Psoas muscle (tissue), 8 donors: Measurements from ENCODE around the gene SPECC1. TPM values are rescaled to one million over a fixed set of nuclear protein-coding genes. Genes with fewer than 3 reads are reported as not detected.

Experiments
- ATAC-seq, 4 donors: fragments of 200-7000 bp; cut with Tn5 transposase; one replicate each; pipeline ENCODE4 v1.9.1; 2020; ENCODE audit warnings: moderate library complexity in 3 of 4, mild to moderate bottlenecking in 2 of 4
- DNase-seq, 2 donors: peaks; one replicate each; pipeline ENCODE4 v3.0.0-alpha.2; 2020
- H3K27ac ChIP-seq: fragments of 200-600 bp; one replicate; pipeline ENCODE4 v1.8.0; 2022
- H3K27me3 ChIP-seq, 3 donors: fragments of 200-600 bp in 1 of 3; one replicate each; pipeline versions ENCODE4 v1.6.1 to v1.8.0; 2013 to 2022; ENCODE audit warnings: low read length in 2 of 3, mild to moderate bottlenecking in 2 of 3, moderate library complexity in 1 of 3; ENCODE audit not compliant: insufficient read depth in 3 of 3
- H3K36me3 ChIP-seq, 2 donors: fragments of 200-600 bp in 1 of 2; one replicate each; pipeline versions ENCODE4 v1.6.1 to v1.8.0; 2013 to 2022; ENCODE audit warnings: low read depth in 1 of 2, mild to moderate bottlenecking in 1 of 2, moderate library complexity in 1 of 2; ENCODE audit not compliant: insufficient read depth in 1 of 2
- H3K4me1 ChIP-seq: fragments of 200-600 bp; one replicate; pipeline ENCODE4 v1.8.0; 2022
- H3K4me3 ChIP-seq: fragments of 200-600 bp; one replicate; pipeline ENCODE4 v1.8.0; 2022; ENCODE audit warnings: mild to moderate bottlenecking
- H3K9me3 ChIP-seq: fragments of 200-600 bp; one replicate; pipeline ENCODE4 v1.8.0; 2022
- WGBS, 3 donors: extraction: QIAGEN DNeasy Blood & Tissue Kit; methylation state at CpG; one replicate each; pipeline versions ENCODE4 v1.1.6 to v1.1.7; 2013; 5-methylcytosine and 5-hydroxymethylcytosine counted together
- intact Hi-C, 2 donors: fragments of 100-400 bp; cut with DNase I; formaldehyde crosslinking; loops; one replicate each; pipeline versions ENCODE4 v1.11.0 to v1.14.2; 2022
- polyA plus RNA-seq, 3 donors: library from polyadenylated mRNA; stranded (reverse); fragments of 200-250 nt; gene quantifications; one replicate each; pipeline ENCODE4 v1.2.3, GENCODE V29; 2013
- total RNA-seq, 4 donors: library from RNA; stranded (reverse); fragmentation: NEBNext Ultra II Directional in 2 of 4; extraction: Animal tissue kit (Norgen Biotek cat#: 25700) in 2 of 4; gene quantifications; one replicate each; pipeline versions ENCODE4 v1.2.1 to v1.2.4, GENCODE V29; 2021 to 2023
- TF ChIP-seq, protein P1 (sequence below): fragments of 200-600 bp; IDR thresholded peaks from one replicate; pipeline ENCODE4 v1.8.0; 2022; ENCODE audit warnings: antibody characterized with exemption
- donor health status: healthy with polysubstance abuse.
- donor health status: DM: no; HTN: no; CAD: no; lungs with moderate emphysema.
- donor health status: Bipolar disorder and iron deficiency.
- donor health status: healthy.
- donor health status: DM: yes; HTN: yes; CAD: no.
- donor health status: DM: no; HTN: no; CAD: no.
- donor health status: DM: no; HTN: no; CAD: no.
- donor health status: DM: yes; HTN: yes; CAD: no.

The SPECC1 gene
- total and polyA plus RNA-seq, 7 donors = 2.0 to 11.3 (median 4.7) TPM

DNA sequence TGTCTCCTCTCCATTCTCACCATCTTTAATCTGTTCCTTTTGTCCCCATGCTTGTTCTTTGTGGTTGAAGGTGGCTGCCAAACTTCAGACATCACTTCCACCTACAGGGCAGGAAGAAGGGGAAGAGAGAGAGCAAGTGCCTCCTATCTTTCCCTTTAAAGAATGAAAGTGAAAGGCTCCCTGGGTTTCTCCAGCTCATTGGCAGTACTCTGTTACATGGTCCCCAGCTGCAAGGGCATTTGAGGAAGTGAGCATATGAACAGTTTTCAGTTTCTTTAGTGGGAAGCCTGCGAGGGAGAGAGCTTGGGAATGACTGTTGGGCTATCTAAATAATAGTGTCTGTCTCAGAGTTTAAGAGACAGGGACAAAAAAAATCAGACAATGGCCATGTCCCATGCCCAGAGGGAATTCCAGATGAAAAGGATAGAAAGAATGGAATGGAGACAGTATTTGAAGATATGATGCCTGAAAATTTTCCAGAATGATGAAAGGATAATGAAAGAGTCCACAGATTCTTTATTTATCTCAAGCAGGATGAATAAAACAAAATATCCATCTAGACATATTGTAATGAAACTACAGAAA is 298.3 kb downstream of the SPECC1 start:
- TF ChIP-seq, protein P1, sequence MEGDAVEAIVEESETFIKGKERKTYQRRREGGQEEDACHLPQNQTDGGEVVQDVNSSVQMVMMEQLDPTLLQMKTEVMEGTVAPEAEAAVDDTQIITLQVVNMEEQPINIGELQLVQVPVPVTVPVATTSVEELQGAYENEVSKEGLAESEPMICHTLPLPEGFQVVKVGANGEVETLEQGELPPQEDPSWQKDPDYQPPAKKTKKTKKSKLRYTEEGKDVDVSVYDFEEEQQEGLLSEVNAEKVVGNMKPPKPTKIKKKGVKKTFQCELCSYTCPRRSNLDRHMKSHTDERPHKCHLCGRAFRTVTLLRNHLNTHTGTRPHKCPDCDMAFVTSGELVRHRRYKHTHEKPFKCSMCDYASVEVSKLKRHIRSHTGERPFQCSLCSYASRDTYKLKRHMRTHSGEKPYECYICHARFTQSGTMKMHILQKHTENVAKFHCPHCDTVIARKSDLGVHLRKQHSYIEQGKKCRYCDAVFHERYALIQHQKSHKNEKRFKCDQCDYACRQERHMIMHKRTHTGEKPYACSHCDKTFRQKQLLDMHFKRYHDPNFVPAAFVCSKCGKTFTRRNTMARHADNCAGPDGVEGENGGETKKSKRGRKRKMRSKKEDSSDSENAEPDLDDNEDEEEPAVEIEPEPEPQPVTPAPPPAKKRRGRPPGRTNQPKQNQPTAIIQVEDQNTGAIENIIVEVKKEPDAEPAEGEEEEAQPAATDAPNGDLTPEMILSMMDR = no peak
- Histone ChIP-seq H3K9me3 (peaks cover 16% of the 10 kb centered on the region), H3K4me3 (no peak overlapping the region), H3K27ac (no peak overlapping the region), H3K27me3 (no peaks in the 10 kb centered on the region), H3K36me3 (no peaks in the 10 kb centered on the region), H3K4me1 (no peaks in the 10 kb centered on the region)
- no peak for ATAC-seq
- DNase-seq = no peak
- intact Hi-C loops = no loop called here
- 93 to 97% (median 96%) methylated on average over 1 of the region's 1 CpG for WGBS, 3 donors

DNA sequence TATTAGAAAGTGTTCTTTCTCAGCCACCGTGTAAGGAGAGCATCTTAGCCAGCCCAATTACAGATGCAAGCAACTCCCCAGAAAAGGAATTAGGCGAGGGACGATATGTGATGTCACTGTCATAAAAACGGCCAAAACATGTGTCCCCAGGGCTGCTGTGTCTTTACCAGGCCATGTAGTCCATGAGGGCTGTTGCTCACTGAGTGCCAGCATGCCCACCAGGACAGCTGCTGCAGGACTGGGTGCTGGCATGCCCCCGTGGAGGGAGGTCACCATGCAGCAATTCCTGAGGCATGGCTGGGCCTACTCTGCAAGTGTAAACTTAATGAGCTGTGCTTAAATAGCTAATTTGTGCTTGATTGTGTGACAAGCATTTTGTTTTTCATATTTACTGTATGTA is 301.3 kb downstream of the SPECC1 start:
- 33 to 48% (median 38%) methylated on average over 5 of the region's 5 CpGs for WGBS, 3 donors
- no peak for ATAC-seq
- intact Hi-C loops = loop anchor here in 1 of 2 donors (5.0 to 10.0 kb wide), 2 partner anchors 78 to 186 kb away; no protein-coding TSS in a partner anchor
- TF ChIP-seq, protein P1 = no peak
- Histone ChIP-seq H3K27me3 (no peaks in the 10 kb centered on the region), H3K36me3 (no peaks in the 10 kb centered on the region), H3K9me3 (peaks cover 16% of the 10 kb centered on the region), H3K27ac (no peak overlapping the region), H3K4me1 (no peaks in the 10 kb centered on the region), H3K4me3 (no peak overlapping the region)
- no peak for DNase-seq

DNA sequence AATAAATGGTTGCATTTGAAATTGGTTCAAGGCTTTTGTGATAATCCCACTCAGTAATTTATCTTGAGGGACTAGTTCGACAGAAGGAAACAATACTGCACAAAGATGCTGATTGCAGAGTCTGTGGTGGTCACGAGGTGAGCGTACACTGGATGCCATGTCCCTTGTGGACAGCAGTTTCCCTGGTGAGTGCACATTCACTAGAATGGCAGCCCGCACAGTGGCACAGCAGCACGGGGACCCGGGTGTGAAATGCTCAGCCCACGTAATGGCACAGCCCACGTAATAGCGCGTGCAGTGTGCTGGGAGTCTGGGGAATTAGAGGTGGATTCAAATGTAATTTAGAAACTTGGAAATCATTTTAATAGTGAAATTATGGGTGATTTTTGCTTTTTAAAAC is 304.1 kb downstream of the SPECC1 start:
- H3K9me3 ChIP-seq = no peaks in the 10 kb centered on the region
- 79 to 82% (median 81%) methylated on average over 10 of the region's 10 CpGs for WGBS, 3 donors
- no peaks in the 10 kb centered on the region for H3K27me3 ChIP-seq
- H3K4me3 ChIP-seq = no peak overlapping the region
- H3K4me1 ChIP-seq = no peaks in the 10 kb centered on the region
- H3K27ac ChIP-seq = no peak overlapping the region
- ATAC-seq (no peak), DNase-seq (no peak)
- no peaks in the 10 kb centered on the region for H3K36me3 ChIP-seq
- intact Hi-C loops = loop anchor here in 1 of 2 donors (5.0 to 10.0 kb wide), 2 partner anchors 81 to 189 kb away; no protein-coding TSS in a partner anchor
- TF ChIP-seq, protein P1 = no peak

DNA sequence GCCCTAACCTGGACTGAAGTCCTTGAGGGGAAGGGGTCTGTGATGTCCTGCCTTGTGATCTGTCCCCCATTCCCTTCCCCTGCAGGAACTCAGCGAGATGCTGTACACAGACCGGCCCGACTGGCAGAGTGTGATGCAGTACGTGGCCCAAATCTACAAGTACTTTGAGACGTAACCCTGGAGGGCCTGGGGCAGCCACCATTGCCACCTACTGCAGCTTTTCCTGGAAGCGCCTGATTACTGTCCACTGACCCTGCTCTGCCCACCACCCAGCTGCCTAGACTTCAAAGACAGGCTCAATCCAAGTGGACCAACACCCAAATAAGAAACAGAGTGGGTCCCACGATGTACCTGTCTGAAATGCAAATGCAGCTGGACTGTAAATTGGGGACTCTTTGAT is 304.7 kb downstream of the SPECC1 start:
- H3K27me3 ChIP-seq = no peaks in the 10 kb centered on the region
- H3K4me3 ChIP-seq = no peak overlapping the region
- ATAC-seq (no peak), DNase-seq (no peak)
- H3K36me3 ChIP-seq = no peaks in the 10 kb centered on the region
- H3K27ac ChIP-seq = no peak overlapping the region
- H3K4me1 ChIP-seq = no peaks in the 10 kb centered on the region
- intact Hi-C loops = loop anchor here in 1 of 2 donors (5.0 to 10.0 kb wide), 2 partner anchors 82 to 189 kb away; no protein-coding TSS in a partner anchor
- WGBS, 3 donors = 85 to 89% (median 87%) methylated on average over 7 of the region's 7 CpGs
- TF ChIP-seq, protein P1 = no peak
- H3K9me3 ChIP-seq = no peaks in the 10 kb centered on the region

DNA sequence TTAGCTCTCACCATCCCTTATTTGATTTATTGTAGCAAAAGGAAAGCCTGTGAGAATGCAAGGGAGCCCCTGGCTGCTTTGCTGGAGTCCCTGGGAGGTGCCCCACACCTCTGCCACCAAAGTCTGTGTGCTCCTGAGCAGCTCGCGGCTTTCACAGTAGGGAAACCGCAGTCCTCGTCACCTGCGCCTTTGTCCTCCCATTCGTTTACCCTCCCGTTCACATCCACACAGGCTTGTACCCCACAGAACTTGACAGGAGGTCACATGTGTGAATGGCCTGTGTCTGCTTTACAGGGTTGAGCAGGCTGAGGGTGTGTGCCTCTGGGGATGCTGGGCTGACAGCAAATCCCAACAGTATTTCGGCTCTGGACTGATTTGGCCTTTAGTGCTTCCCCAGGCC is 305.7 kb downstream of the SPECC1 start:
- Histone ChIP-seq H3K36me3 (no peaks in the 10 kb centered on the region), H3K27ac (no peak overlapping the region), H3K27me3 (no peaks in the 10 kb centered on the region), H3K4me1 (no peaks in the 10 kb centered on the region), H3K4me3 (no peak overlapping the region), H3K9me3 (no peaks in the 10 kb centered on the region)
- DNase-seq (no peak), ATAC-seq (no peak)
- intact Hi-C loops = loop anchor here in 1 of 2 donors (5.0 to 10.0 kb wide), 2 partner anchors 83 to 190 kb away; no protein-coding TSS in a partner anchor
- TF ChIP-seq, protein P1 = no peak
- 88 to 90% (median 89%) methylated on average over 8 of the region's 8 CpGs for WGBS, 3 donors
